Urinary bladder (tissue), 4 donors: ENCODE measurements around the gene CIT. TPM values are rescaled to one million over a fixed set of nuclear protein-coding genes. Genes with fewer than 3 reads are reported as not detected.

Source experiments
- DNase-seq: peaks from one replicate; pipeline ENCODE4 v3.0.0-alpha.2; 2015; ENCODE audit errors: extremely low spot score
- H3K27ac ChIP-seq: one replicate; pipeline ENCODE4 v1.5.1; 2013; ENCODE audit warnings: low read depth, mild to moderate bottlenecking, moderate library complexity
- H3K36me3 ChIP-seq: one replicate; pipeline ENCODE4 v1.6.1; 2013; ENCODE audit warnings: mild to moderate bottlenecking, moderate library complexity; ENCODE audit not compliant: insufficient read depth
- H3K4me1 ChIP-seq: one replicate; pipeline ENCODE4 v1.6.1; 2013; ENCODE audit warnings: mild to moderate bottlenecking, moderate library complexity; ENCODE audit not compliant: insufficient read depth
- H3K4me3 ChIP-seq: one replicate; pipeline ENCODE4 v1.5.1; 2013; ENCODE audit warnings: low read depth, low read length
- WGBS: extraction: QIAGEN DNeasy Blood & Tissue Kit; methylation state at CpG from one replicate; pipeline ENCODE4 v1.1.7; 2013; 5-methylcytosine and 5-hydroxymethylcytosine counted together
- polyA plus RNA-seq: library from polyadenylated mRNA; stranded (reverse); fragments of 200-250 nt; gene quantifications from one replicate; pipeline ENCODE4 v1.2.3, GENCODE V29; 2013
- total RNA-seq: library from RNA; depleted of rRNA; stranded (reverse); fragments of >200 nt; gene quantifications from one replicate; pipeline ENCODE4 v1.2.3, GENCODE V29; 2014
- donor health status: healthy with polysubstance abuse.
- donor health status: healthy.

Gene CIT
- total and polyA plus RNA-seq, 2 donors = 1.7 to 23.3 TPM

- H3K27ac ChIP-seq = no peak overlapping the region
- no peak overlapping the region for H3K4me3 ChIP-seq
- DNase-seq = no peak
- H3K4me1 ChIP-seq = no peaks in the 10 kb centered on the region
- 80% methylated on average over 9 of the region's 9 CpGs for WGBS
- H3K36me3 ChIP-seq = peaks cover 6% of the 10 kb centered on the region
Measured at GRCh38 chr12:119676022-119676421, 201.1 kb downstream of the CIT start.

- 92% methylated on average over 4 of the region's 4 CpGs for WGBS
- no peak for DNase-seq
- no peak overlapping the region for H3K4me3 ChIP-seq
- no peaks in the 10 kb centered on the region for H3K4me1 ChIP-seq
- no peak overlapping the region for H3K27ac ChIP-seq
- peaks cover 6% of the 10 kb centered on the region for H3K36me3 ChIP-seq
Measured at GRCh38 chr12:119674560-119674959, 202.6 kb downstream of the CIT start.

GRCh38 chr12:119673634-119674033, 203.5 kb downstream of the CIT start:
- H3K4me1 ChIP-seq = no peaks in the 10 kb centered on the region
- 74% methylated on average over 7 of the region's 7 CpGs for WGBS
- no peak for DNase-seq
- H3K27ac ChIP-seq = no peak overlapping the region
- peaks cover 6% of the 10 kb centered on the region for H3K36me3 ChIP-seq
- H3K4me3 ChIP-seq = no peak overlapping the region

GRCh38 chr12:119672194-119672593, 204.9 kb downstream of the CIT start:
- DNase-seq = no peak
- Histone ChIP-seq H3K4me3 (no peak overlapping the region), H3K36me3 (peaks cover 3% of the 10 kb centered on the region), H3K27ac (no peak overlapping the region), H3K4me1 (no peaks in the 10 kb centered on the region)
- 89% methylated on average over 8 of the region's 8 CpGs for WGBS

- Histone ChIP-seq H3K4me1 (no peaks in the 10 kb centered on the region), H3K4me3 (no peak overlapping the region), H3K27ac (no peak overlapping the region), H3K36me3 (no peaks in the 10 kb centered on the region)
- 91% methylated on average over 3 of the region's 3 CpGs for WGBS
- DNase-seq = no peak
Measured at GRCh38 chr12:119671070-119671469, 206.1 kb downstream of the CIT start.

- no peak for DNase-seq
- Histone ChIP-seq H3K4me1 (no peaks in the 10 kb centered on the region), H3K4me3 (no peak overlapping the region), H3K27ac (peak overlapping the region; percentile 52), H3K36me3 (no peaks in the 10 kb centered on the region)
- WGBS = 64% methylated on average over 11 of the region's 11 CpGs
Measured at GRCh38 chr12:119669744-119670472, 207.2 kb downstream of the CIT start.

GRCh38 chr12:119668324-119668841, 208.7 kb downstream of the CIT start:
- peak overlapping the region; percentile 68 for H3K4me3 ChIP-seq
- H3K36me3 ChIP-seq = no peaks in the 10 kb centered on the region
- no peak for DNase-seq
- H3K4me1 ChIP-seq = no peaks in the 10 kb centered on the region
- H3K27ac ChIP-seq = peak overlapping the region; percentile 90
- 5% methylated on average over 14 of the region's 14 CpGs for WGBS

GRCh38 chr12:119667577-119668323, 209.4 kb downstream of the CIT start, which contains the start of gene PRKAB1:
Gene PRKAB1, plus strand, starts transcription at chr12:119668133. Its CDS starts 112 bp downstream, at chr12:119668245.
- peak within 1 kb of the TSS; percentile 90 for H3K27ac ChIP-seq
- peak within 1 kb of the TSS; percentile 68 for H3K4me3 ChIP-seq
- H3K36me3 ChIP-seq = no peaks in the 10 kb centered on the region
- H3K4me1 ChIP-seq = no peaks in the 10 kb centered on the region
- peak; percentile 91 for DNase-seq
- under 1% methylated on average over 69 of the region's 69 CpGs for WGBS

GRCh38 chr12:119666900-119667576, 210.1 kb downstream of the CIT start:
- no peak for DNase-seq
- Histone ChIP-seq H3K4me3 (peak overlapping the region; percentile 68), H3K27ac (no peak overlapping the region), H3K36me3 (no peaks in the 10 kb centered on the region), H3K4me1 (no peaks in the 10 kb centered on the region)
- 17% methylated on average over 9 of the region's 9 CpGs for WGBS

- Histone ChIP-seq H3K4me1 (no peaks in the 10 kb centered on the region), H3K36me3 (no peaks in the 10 kb centered on the region), H3K27ac (no peak overlapping the region), H3K4me3 (no peak overlapping the region)
- DNase-seq = no peak
- 73% methylated on average over 2 of the region's 2 CpGs for WGBS
Measured at GRCh38 chr12:119666226-119666795, 210.8 kb downstream of the CIT start.

GRCh38 chr12:119665164-119665929, 211.8 kb downstream of the CIT start:
- Histone ChIP-seq H3K36me3 (no peaks in the 10 kb centered on the region), H3K4me1 (no peaks in the 10 kb centered on the region), H3K4me3 (no peak overlapping the region), H3K27ac (no peak overlapping the region)
- 66% methylated on average over 4 of the region's 4 CpGs for WGBS
- no peak for DNase-seq

- 77% methylated on average over 1 of the region's 1 CpG for WGBS
Measured at GRCh38 chr12:119664642-119665041, 212.5 kb downstream of the CIT start.

GRCh38 chr12:119661882-119662281, 215.2 kb downstream of the CIT start:
- WGBS = 65% methylated on average over 4 of the region's 4 CpGs

More at GRCh38 chr12:119664642-119665041, 212.5 kb downstream of the CIT start:
- Histone ChIP-seq H3K4me1 (no peaks in the 10 kb centered on the region), H3K27ac (no peak overlapping the region), H3K36me3 (no peaks in the 10 kb centered on the region), H3K4me3 (no peak overlapping the region)
- no peak for DNase-seq

More at GRCh38 chr12:119661882-119662281, 215.2 kb downstream of the CIT start:
- no peak overlapping the region for H3K27ac ChIP-seq
- no peaks in the 10 kb centered on the region for H3K4me1 ChIP-seq
- H3K4me3 ChIP-seq = no peak overlapping the region
- DNase-seq = no peak
- no peaks in the 10 kb centered on the region for H3K36me3 ChIP-seq
